Psoas muscle (tissue), 8 donors: Measurements from ENCODE around the gene TOP1. TPM values are rescaled to one million over a fixed set of nuclear protein-coding genes. Genes with fewer than 3 reads are reported as not detected.

Experiments used
- ATAC-seq, 4 donors: fragments of 200-7000 bp; cut with Tn5 transposase; one replicate each; pipeline ENCODE4 v1.9.1; 2020; ENCODE audit warnings: moderate library complexity in 3 of 4, mild to moderate bottlenecking in 2 of 4
- DNase-seq, 2 donors: peaks; one replicate each; pipeline ENCODE4 v3.0.0-alpha.2; 2020
- H3K27ac ChIP-seq: fragments of 200-600 bp; one replicate; pipeline ENCODE4 v1.8.0; 2022
- H3K27me3 ChIP-seq, 3 donors: fragments of 200-600 bp in 1 of 3; one replicate each; pipeline versions ENCODE4 v1.6.1 to v1.8.0; 2013 to 2022; ENCODE audit warnings: low read length in 2 of 3, mild to moderate bottlenecking in 2 of 3, moderate library complexity in 1 of 3; ENCODE audit not compliant: insufficient read depth in 3 of 3
- H3K36me3 ChIP-seq, 2 donors: fragments of 200-600 bp in 1 of 2; one replicate each; pipeline versions ENCODE4 v1.6.1 to v1.8.0; 2013 to 2022; ENCODE audit warnings: low read depth in 1 of 2, mild to moderate bottlenecking in 1 of 2, moderate library complexity in 1 of 2; ENCODE audit not compliant: insufficient read depth in 1 of 2
- H3K4me1 ChIP-seq: fragments of 200-600 bp; one replicate; pipeline ENCODE4 v1.8.0; 2022
- H3K4me3 ChIP-seq: fragments of 200-600 bp; one replicate; pipeline ENCODE4 v1.8.0; 2022; ENCODE audit warnings: mild to moderate bottlenecking
- H3K9me3 ChIP-seq: fragments of 200-600 bp; one replicate; pipeline ENCODE4 v1.8.0; 2022
- CTCF ChIP-seq: fragments of 200-600 bp; IDR thresholded peaks from one replicate; pipeline ENCODE4 v1.8.0; 2022; ENCODE audit warnings: antibody characterized with exemption
- WGBS, 3 donors: extraction: QIAGEN DNeasy Blood & Tissue Kit; methylation state at CpG; one replicate each; pipeline versions ENCODE4 v1.1.6 to v1.1.7; 2013; 5-methylcytosine and 5-hydroxymethylcytosine counted together
- intact Hi-C, 2 donors: fragments of 100-400 bp; cut with DNase I; formaldehyde crosslinking; loops; one replicate each; pipeline versions ENCODE4 v1.11.0 to v1.14.2; 2022
- polyA plus RNA-seq, 3 donors: library from polyadenylated mRNA; stranded (reverse); fragments of 200-250 nt; gene quantifications; one replicate each; pipeline ENCODE4 v1.2.3, GENCODE V29; 2013
- total RNA-seq, 4 donors: library from RNA; stranded (reverse); fragmentation: NEBNext Ultra II Directional in 2 of 4; extraction: Animal tissue kit (Norgen Biotek cat#: 25700) in 2 of 4; gene quantifications; one replicate each; pipeline versions ENCODE4 v1.2.1 to v1.2.4, GENCODE V29; 2021 to 2023
- donor health status: healthy with polysubstance abuse.
- donor health status: DM: no; HTN: no; CAD: no; lungs with moderate emphysema.
- donor health status: Bipolar disorder and iron deficiency.
- donor health status: healthy.
- donor health status: DM: yes; HTN: yes; CAD: no.
- donor health status: DM: no; HTN: no; CAD: no.
- donor health status: DM: no; HTN: no; CAD: no.
- donor health status: DM: yes; HTN: yes; CAD: no.

The TOP1 gene
- total and polyA plus RNA-seq, 7 donors = 10.6 to 30.7 (median 22.2) TPM

- ATAC-seq (no peak), DNase-seq (no peak)
- no peaks in the 10 kb centered on the region for H3K9me3 ChIP-seq
- no peaks in the 10 kb centered on the region for H3K27me3 ChIP-seq
- WGBS, 3 donors = 92 to 96% (median 95%) methylated on average over 3 of the region's 3 CpGs
- H3K36me3 ChIP-seq = peaks cover 12 to 81% of the 10 kb centered on the region in 2 donors
- no peak overlapping the region for H3K27ac ChIP-seq
- no peaks in the 10 kb centered on the region for H3K4me1 ChIP-seq
- H3K4me3 ChIP-seq = no peak overlapping the region
- intact Hi-C loops = no loop called here
- no peak for TF ChIP-seq CTCF
These were observed 57.0 kb downstream of the TOP1 start for GRCh38 chr20:41085606-41086005.

DNA sequence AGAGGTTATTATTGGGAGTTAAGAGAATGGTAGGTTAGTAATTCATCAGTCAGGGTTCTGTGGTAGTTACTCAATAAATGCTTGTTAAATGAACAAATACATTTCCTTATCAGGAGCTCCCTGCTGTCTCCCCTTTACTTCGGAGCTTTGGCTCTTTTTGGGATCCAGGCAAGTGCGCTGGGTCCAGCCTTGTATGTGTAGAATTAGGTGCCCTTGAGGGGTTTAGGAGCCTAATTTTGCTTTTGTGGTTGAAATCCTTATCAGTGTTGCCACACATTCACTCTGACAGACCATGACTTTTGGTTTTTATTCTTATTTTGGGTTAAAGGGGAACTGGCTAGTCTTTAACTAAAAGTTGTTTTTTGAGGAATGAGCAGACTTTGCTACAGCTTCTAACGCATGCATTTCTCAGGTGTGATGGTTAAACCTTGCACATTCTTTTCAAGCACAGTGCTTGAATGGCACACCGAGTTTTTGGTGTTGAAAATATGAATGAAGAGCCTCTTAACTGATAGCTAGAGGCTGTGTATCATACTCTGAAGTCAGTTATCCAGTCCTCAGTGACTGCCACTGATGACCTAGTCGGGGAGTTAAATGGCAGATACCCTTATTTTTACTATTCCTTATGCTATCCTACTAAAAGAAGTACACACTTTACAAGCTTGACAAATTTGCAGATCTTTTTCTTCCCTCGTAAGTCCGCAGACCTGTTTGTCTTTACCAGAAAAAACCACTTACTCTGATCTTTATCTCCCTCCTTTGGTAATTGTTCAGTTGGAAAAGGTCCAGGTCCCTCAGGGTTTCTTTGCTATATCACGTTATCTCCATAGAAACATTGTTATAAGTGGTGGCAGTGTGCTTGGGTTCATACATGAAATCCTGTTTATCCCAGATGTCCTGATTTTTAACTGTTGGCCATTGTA is 58.0 kb downstream of the TOP1 start:
- H3K27me3 ChIP-seq = no peaks in the 10 kb centered on the region
- no peaks in the 10 kb centered on the region for H3K9me3 ChIP-seq
- ATAC-seq (no peak), DNase-seq (no peak)
- no peak overlapping the region for H3K27ac ChIP-seq
- peaks cover 7 to 71% of the 10 kb centered on the region in 2 donors for H3K36me3 ChIP-seq
- TF ChIP-seq CTCF = no peak
- intact Hi-C loops = no loop called here
- no peak overlapping the region for H3K4me3 ChIP-seq
- H3K4me1 ChIP-seq = no peaks in the 10 kb centered on the region
- WGBS, 3 donors = 80 to 83% (median 80%) methylated on average over 8 of the region's 8 CpGs

DNA sequence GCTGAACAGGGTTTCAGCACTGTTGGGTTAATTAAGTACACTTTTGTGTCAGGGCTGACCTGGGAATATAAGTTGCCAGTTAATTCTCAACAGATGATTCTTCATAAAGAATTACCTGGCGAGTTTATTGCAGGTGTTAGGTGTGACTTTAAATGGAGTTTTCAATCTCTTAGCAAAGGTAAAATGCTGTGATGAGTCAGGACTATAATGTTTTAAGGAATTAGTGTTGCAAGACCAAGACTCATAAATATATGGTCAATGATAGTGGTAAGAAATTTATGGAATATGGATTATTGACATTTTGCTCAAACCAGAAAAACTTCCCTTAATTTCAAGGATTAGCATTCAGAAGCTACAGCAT is 58.7 kb downstream of the TOP1 start:
- DNase-seq (no peak), ATAC-seq (no peak)
- intact Hi-C loops = no loop called here
- H3K27me3 ChIP-seq = no peaks in the 10 kb centered on the region
- no peak overlapping the region for H3K4me3 ChIP-seq
- no peak for TF ChIP-seq CTCF
- no peaks in the 10 kb centered on the region for H3K4me1 ChIP-seq
- no peak overlapping the region for H3K27ac ChIP-seq
- no peaks in the 10 kb centered on the region for H3K9me3 ChIP-seq
- peaks cover 6 to 71% of the 10 kb centered on the region in 2 donors for H3K36me3 ChIP-seq
- 91 to 97% (median 95%) methylated on average over 1 of the region's 1 CpG for WGBS, 3 donors

DNA sequence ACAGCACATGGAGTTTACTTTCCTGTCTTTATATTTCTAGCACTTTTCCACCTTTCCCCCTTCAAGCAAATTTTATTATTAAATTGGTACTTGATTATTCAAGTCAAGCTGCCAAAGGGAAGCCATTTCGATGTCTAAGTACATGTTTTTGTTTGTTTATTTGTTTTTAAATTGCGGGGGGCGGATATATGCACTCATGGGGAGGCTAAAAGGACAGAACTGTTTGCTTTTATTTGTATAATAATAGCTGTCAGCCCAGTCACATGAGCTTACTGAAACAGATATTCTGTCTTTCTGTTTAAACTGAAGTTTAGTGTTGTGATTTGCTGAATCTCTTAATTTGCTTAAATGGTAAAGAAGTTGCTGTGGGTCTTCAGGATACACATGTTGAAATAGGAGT is 59.2 kb downstream of the TOP1 start:
- no peak overlapping the region for H3K4me3 ChIP-seq
- H3K36me3 ChIP-seq = peaks cover 3 to 71% of the 10 kb centered on the region in 2 donors
- TF ChIP-seq CTCF = no peak
- intact Hi-C loops = no loop called here
- DNase-seq (no peak), ATAC-seq (no peak)
- WGBS, 3 donors = 92 to 95% (median 94%) methylated on average over 3 of the region's 3 CpGs
- no peaks in the 10 kb centered on the region for H3K27me3 ChIP-seq
- H3K9me3 ChIP-seq = no peaks in the 10 kb centered on the region
- no peak overlapping the region for H3K27ac ChIP-seq
- H3K4me1 ChIP-seq = no peaks in the 10 kb centered on the region
